ENCODE data around the gene TM4SF20. TPM values are rescaled to one million over a fixed set of nuclear protein-coding genes. Genes with fewer than 3 reads are reported as not detected.

Gene TM4SF20
- total RNA-seq, 1 experiment from 2014 or later: not detected

DNA sequence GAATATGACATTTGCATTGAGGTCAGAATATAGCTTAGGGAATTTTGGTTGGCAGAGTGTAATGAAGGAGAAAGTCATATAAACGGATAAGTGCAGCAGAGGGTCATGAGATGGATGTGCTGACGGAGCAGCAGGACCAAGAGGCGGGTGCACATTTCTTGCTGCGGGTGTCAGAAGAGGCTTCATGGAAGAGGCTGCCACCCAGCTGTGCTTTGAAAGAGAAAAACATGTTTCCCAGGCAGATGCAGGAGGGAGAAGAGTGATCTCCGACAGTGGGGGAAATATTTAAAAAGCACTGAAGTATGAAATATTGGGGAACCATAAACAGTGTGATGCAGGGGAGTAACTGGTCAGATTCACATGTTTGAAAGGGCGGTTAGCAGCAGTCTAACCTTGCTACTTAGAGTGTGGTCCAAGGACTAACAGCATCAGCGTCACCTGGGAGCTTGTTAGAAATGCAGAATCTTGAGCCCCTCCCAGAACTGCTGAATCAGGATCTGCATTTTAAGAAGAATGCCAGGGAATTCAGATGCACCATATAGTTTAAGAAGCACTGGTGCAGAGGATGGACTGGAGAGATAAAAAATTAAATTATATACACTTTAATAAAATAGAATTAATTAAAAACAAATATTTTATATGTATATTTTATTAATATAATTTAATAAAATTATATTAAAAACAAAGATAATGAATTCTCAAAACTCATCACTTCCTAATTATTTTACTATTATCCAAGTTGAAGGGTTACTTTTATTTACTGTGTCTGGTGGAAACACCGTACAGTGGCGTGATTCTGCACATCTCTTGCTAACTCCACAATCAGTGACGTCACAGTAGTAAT lies 44.8 kb upstream of the TM4SF20 start:
- ATAC-seq: peak; percentile 56
- Mint-ChIP-seq H3K36me3 (no peaks in the 10 kb centered on the region), H3K9me3 (no peaks in the 10 kb centered on the region), H3K27ac (0 out of 2 replicates have a peak overlapping the region, but pooled peaks have one; percentile 50), H3K4me3 (no peak overlapping the region), H3K27me3 (ENCODE audit: low read depth) (no peaks in the 10 kb centered on the region), H3K4me1 (peaks cover 6% of the 10 kb centered on the region)
- TF ChIP-seq, protein P1, sequence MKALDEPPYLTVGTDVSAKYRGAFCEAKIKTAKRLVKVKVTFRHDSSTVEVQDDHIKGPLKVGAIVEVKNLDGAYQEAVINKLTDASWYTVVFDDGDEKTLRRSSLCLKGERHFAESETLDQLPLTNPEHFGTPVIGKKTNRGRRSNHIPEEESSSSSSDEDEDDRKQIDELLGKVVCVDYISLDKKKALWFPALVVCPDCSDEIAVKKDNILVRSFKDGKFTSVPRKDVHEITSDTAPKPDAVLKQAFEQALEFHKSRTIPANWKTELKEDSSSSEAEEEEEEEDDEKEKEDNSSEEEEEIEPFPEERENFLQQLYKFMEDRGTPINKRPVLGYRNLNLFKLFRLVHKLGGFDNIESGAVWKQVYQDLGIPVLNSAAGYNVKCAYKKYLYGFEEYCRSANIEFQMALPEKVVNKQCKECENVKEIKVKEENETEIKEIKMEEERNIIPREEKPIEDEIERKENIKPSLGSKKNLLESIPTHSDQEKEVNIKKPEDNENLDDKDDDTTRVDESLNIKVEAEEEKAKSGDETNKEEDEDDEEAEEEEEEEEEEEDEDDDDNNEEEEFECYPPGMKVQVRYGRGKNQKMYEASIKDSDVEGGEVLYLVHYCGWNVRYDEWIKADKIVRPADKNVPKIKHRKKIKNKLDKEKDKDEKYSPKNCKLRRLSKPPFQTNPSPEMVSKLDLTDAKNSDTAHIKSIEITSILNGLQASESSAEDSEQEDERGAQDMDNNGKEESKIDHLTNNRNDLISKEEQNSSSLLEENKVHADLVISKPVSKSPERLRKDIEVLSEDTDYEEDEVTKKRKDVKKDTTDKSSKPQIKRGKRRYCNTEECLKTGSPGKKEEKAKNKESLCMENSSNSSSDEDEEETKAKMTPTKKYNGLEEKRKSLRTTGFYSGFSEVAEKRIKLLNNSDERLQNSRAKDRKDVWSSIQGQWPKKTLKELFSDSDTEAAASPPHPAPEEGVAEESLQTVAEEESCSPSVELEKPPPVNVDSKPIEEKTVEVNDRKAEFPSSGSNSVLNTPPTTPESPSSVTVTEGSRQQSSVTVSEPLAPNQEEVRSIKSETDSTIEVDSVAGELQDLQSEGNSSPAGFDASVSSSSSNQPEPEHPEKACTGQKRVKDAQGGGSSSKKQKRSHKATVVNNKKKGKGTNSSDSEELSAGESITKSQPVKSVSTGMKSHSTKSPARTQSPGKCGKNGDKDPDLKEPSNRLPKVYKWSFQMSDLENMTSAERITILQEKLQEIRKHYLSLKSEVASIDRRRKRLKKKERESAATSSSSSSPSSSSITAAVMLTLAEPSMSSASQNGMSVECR (CRISPR knock-in tag; IDR thresholded peaks at IDR 0.05; ENCODE audit: borderline replicate concordance): no peak
- TF ChIP-seq, protein P2, sequence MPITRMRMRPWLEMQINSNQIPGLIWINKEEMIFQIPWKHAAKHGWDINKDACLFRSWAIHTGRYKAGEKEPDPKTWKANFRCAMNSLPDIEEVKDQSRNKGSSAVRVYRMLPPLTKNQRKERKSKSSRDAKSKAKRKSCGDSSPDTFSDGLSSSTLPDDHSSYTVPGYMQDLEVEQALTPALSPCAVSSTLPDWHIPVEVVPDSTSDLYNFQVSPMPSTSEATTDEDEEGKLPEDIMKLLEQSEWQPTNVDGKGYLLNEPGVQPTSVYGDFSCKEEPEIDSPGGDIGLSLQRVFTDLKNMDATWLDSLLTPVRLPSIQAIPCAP (CRISPR knock-in tag; IDR thresholded peaks at IDR 0.05): no peak
- TF ChIP-seq, protein P3, sequence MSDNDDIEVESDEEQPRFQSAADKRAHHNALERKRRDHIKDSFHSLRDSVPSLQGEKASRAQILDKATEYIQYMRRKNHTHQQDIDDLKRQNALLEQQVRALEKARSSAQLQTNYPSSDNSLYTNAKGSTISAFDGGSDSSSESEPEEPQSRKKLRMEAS (CRISPR knock-in tag; IDR thresholded peaks at IDR 0.05): 0 out of 2 replicates have a peak, but pooled peaks have one; percentile 19
- TF ChIP-seq HMGA2 (CRISPR knock-in tag; IDR thresholded peaks at IDR 0.05): peak; percentile 96
- TF ChIP-seq, protein P4, sequence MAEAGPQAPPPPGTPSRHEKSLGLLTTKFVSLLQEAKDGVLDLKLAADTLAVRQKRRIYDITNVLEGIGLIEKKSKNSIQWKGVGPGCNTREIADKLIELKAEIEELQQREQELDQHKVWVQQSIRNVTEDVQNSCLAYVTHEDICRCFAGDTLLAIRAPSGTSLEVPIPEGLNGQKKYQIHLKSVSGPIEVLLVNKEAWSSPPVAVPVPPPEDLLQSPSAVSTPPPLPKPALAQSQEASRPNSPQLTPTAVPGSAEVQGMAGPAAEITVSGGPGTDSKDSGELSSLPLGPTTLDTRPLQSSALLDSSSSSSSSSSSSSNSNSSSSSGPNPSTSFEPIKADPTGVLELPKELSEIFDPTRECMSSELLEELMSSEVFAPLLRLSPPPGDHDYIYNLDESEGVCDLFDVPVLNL (CRISPR knock-in tag; IDR thresholded peaks at IDR 0.05; ENCODE audit: borderline replicate concordance, low read depth): no peak
- no peak for TF ChIP-seq GTF2I (CRISPR knock-in tag; conservative IDR thresholded peaks at IDR 0.05)
- no peak for TF ChIP-seq SOX15 (CRISPR knock-in tag; IDR thresholded peaks at IDR 0.05)
- TF ChIP-seq, protein P5, sequence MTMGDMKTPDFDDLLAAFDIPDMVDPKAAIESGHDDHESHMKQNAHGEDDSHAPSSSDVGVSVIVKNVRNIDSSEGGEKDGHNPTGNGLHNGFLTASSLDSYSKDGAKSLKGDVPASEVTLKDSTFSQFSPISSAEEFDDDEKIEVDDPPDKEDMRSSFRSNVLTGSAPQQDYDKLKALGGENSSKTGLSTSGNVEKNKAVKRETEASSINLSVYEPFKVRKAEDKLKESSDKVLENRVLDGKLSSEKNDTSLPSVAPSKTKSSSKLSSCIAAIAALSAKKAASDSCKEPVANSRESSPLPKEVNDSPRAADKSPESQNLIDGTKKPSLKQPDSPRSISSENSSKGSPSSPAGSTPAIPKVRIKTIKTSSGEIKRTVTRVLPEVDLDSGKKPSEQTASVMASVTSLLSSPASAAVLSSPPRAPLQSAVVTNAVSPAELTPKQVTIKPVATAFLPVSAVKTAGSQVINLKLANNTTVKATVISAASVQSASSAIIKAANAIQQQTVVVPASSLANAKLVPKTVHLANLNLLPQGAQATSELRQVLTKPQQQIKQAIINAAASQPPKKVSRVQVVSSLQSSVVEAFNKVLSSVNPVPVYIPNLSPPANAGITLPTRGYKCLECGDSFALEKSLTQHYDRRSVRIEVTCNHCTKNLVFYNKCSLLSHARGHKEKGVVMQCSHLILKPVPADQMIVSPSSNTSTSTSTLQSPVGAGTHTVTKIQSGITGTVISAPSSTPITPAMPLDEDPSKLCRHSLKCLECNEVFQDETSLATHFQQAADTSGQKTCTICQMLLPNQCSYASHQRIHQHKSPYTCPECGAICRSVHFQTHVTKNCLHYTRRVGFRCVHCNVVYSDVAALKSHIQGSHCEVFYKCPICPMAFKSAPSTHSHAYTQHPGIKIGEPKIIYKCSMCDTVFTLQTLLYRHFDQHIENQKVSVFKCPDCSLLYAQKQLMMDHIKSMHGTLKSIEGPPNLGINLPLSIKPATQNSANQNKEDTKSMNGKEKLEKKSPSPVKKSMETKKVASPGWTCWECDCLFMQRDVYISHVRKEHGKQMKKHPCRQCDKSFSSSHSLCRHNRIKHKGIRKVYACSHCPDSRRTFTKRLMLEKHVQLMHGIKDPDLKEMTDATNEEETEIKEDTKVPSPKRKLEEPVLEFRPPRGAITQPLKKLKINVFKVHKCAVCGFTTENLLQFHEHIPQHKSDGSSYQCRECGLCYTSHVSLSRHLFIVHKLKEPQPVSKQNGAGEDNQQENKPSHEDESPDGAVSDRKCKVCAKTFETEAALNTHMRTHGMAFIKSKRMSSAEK (CRISPR knock-in tag; IDR thresholded peaks at IDR 0.05; ENCODE audit: borderline replicate concordance): no peak
- no peak for TF ChIP-seq NR3C1 (CRISPR knock-in tag; conservative IDR thresholded peaks at IDR 0.05; ENCODE audit: low read depth)
- TF ChIP-seq CREB1 (CRISPR knock-in tag; IDR thresholded peaks at IDR 0.05): no peak
- TF ChIP-seq, protein P6, sequence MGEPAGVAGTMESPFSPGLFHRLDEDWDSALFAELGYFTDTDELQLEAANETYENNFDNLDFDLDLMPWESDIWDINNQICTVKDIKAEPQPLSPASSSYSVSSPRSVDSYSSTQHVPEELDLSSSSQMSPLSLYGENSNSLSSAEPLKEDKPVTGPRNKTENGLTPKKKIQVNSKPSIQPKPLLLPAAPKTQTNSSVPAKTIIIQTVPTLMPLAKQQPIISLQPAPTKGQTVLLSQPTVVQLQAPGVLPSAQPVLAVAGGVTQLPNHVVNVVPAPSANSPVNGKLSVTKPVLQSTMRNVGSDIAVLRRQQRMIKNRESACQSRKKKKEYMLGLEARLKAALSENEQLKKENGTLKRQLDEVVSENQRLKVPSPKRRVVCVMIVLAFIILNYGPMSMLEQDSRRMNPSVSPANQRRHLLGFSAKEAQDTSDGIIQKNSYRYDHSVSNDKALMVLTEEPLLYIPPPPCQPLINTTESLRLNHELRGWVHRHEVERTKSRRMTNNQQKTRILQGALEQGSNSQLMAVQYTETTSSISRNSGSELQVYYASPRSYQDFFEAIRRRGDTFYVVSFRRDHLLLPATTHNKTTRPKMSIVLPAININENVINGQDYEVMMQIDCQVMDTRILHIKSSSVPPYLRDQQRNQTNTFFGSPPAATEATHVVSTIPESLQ (CRISPR knock-in tag; IDR thresholded peaks at IDR 0.05): no peak
- no peak for DNase-seq (ENCODE audit: low spot score)
- POLR2A ChIA-PET: no interaction called here
- CTCF ChIA-PET: no interaction called here

All from WTC11 (cell line).